ENCODE results near the gene KLF5.

KLF5 gene

GRCh38 chr13:73082895-73083294 is 24.1 kb downstream of the KLF5 start:
- Histone ChIP-seq H2BK12ac (ENCODE audit: low read length) (no peak overlapping the region), H4K8ac (ENCODE audit: low read depth, low read length) (no peak overlapping the region), H3K79me1 (ENCODE audit: low read length) (no peaks in the 10 kb centered on the region), H2AK5ac (ENCODE audit: low read length) (no peak overlapping the region), H2BK120ac (ENCODE audit: insufficient read depth, low read length, poor library complexity) (no peak overlapping the region), H3K9ac (ENCODE audit: low read length) (no peak overlapping the region), H3K4me1 (ENCODE audit: control insufficient read depth in 1 of 2, insufficient read depth in 2 of 2, low read length in 2 of 2) (no peaks in the 10 kb centered on the region), H3K27me3 (ENCODE audit: insufficient read depth, low read length) (no peaks in the 10 kb centered on the region), H2AFZ (ENCODE audit: insufficient read depth, low read length, poor library complexity) (no peak overlapping the region), H3K4ac (ENCODE audit: low read depth, low read length) (no peak overlapping the region), H3K9me3 (ENCODE audit: insufficient read depth, low read depth, low read length) (no peaks in the 10 kb centered on the region), H2BK5ac (ENCODE audit: low read depth, low read length, poor library complexity) (no peak overlapping the region), H3K18ac (ENCODE audit: low read length) (no peak overlapping the region), H4K91ac (ENCODE audit: low read depth, low read length) (no peak overlapping the region), H3K14ac (ENCODE audit: low read length) (no peak overlapping the region), H3K4me2 (ENCODE audit: low read length) (no peak overlapping the region), H3K79me2 (ENCODE audit: control insufficient read depth, insufficient read depth, low read length, poor library complexity) (no peaks in the 10 kb centered on the region), H3K27ac (ENCODE audit: low read depth, low read length) (no peak overlapping the region), H3K23ac (ENCODE audit: low read length) (no peak overlapping the region), H4K12ac (ENCODE audit: low read depth, low read length) (no peak overlapping the region), H3K4me3 (ENCODE audit: low read depth, low read length) (no peak overlapping the region), H3K36me3 (ENCODE audit: control insufficient read depth in 1 of 2, insufficient read depth in 2 of 2, low read length in 2 of 2) (peaks cover 0 to 3% of the 10 kb centered on the region in 2 experiments)
- WGBS (ENCODE audit: extremely low coverage, insufficient coverage, insufficient read length), result no CpG with 5 or more reads among the region's 4 CpGs
- no peak for DNase-seq

GRCh38 chr13:73088332-73088935 is 29.6 kb downstream of the KLF5 start:
- no peaks in the 10 kb centered on the region for H3K27me3 ChIP-seq (ENCODE audit: insufficient read depth, low read length)
- H3K4me1 ChIP-seq (ENCODE audit: control insufficient read depth in 1 of 2, insufficient read depth in 2 of 2, low read length in 2 of 2), result peaks cover 3 to 7% of the 10 kb centered on the region in 2 experiments
- H3K9me3 ChIP-seq (ENCODE audit: insufficient read depth, low read depth, low read length), result peaks cover 3% of the 10 kb centered on the region
- no peak overlapping the region for H2BK12ac ChIP-seq (ENCODE audit: low read length)
- H2BK5ac ChIP-seq (ENCODE audit: low read depth, low read length, poor library complexity), result peak overlapping the region; percentile 40
- H4K91ac ChIP-seq (ENCODE audit: low read depth, low read length), result no peak overlapping the region
- no peak overlapping the region for H3K27ac ChIP-seq (ENCODE audit: low read depth, low read length)
- H3K14ac ChIP-seq (ENCODE audit: low read length), result no peak overlapping the region
- no peak overlapping the region for H4K8ac ChIP-seq (ENCODE audit: low read depth, low read length)
- no peak overlapping the region for H3K4me3 ChIP-seq (ENCODE audit: low read depth, low read length)
- H3K79me2 ChIP-seq (ENCODE audit: control insufficient read depth, insufficient read depth, low read length, poor library complexity), result no peaks in the 10 kb centered on the region
- no peak overlapping the region for H4K12ac ChIP-seq (ENCODE audit: low read depth, low read length)
- no peak overlapping the region for H3K4ac ChIP-seq (ENCODE audit: low read depth, low read length)
- H3K79me1 ChIP-seq (ENCODE audit: low read length), result peaks cover 15% of the 10 kb centered on the region
- DNase-seq, result no peak
- peaks cover 2 to 7% of the 10 kb centered on the region in 2 experiments for H3K36me3 ChIP-seq (ENCODE audit: control insufficient read depth in 1 of 2, insufficient read depth in 2 of 2, low read length in 2 of 2)
- H3K18ac ChIP-seq (ENCODE audit: low read length), result no peak overlapping the region
- H3K4me2 ChIP-seq (ENCODE audit: low read length), result no peak overlapping the region
- H2AFZ ChIP-seq (ENCODE audit: insufficient read depth, low read length, poor library complexity), result no peak overlapping the region
- H2AK5ac ChIP-seq (ENCODE audit: low read length), result no peak overlapping the region
- WGBS (ENCODE audit: extremely low coverage, insufficient coverage, insufficient read length), result no CpG with 5 or more reads among the region's 4 CpGs
- no peak overlapping the region for H2BK120ac ChIP-seq (ENCODE audit: insufficient read depth, low read length, poor library complexity)
- H3K9ac ChIP-seq (ENCODE audit: low read length), result no peak overlapping the region
- H3K23ac ChIP-seq (ENCODE audit: low read length), result no peak overlapping the region

DNA sequence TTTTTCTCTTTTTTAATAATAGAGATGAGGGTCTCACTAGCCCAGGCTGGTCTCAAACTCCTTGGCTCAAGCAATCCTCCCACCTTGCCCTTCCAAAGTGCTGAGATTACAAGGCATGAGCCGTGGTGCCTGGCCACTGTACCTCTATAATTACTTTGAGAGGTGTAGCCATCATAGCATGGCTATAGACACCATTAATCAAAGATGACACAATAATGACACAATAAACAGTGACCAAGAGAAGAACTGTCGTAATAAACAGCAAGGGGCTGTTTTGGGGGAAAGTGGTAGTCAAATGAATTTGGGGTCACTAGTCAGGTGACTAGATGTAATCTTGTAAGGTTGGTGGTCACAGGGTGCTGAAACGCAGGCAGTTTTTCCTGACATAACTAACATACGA is 30.4 kb downstream of the KLF5 start:
- WGBS (ENCODE audit: extremely low coverage, insufficient coverage, insufficient read length), result no CpG with 5 or more reads among the region's 4 CpGs
- H3K27ac ChIP-seq (ENCODE audit: low read depth, low read length), result no peak overlapping the region
- no peak overlapping the region for H3K4ac ChIP-seq (ENCODE audit: low read depth, low read length)
- H3K4me2 ChIP-seq (ENCODE audit: low read length), result no peak overlapping the region
- no peaks in the 10 kb centered on the region for H3K79me2 ChIP-seq (ENCODE audit: control insufficient read depth, insufficient read depth, low read length, poor library complexity)
- H3K4me1 ChIP-seq (ENCODE audit: control insufficient read depth in 1 of 2, insufficient read depth in 2 of 2, low read length in 2 of 2), result peaks cover 3 to 7% of the 10 kb centered on the region in 2 experiments
- peak overlapping the region; percentile 47 for H4K91ac ChIP-seq (ENCODE audit: low read depth, low read length)
- no peak for DNase-seq
- H4K12ac ChIP-seq (ENCODE audit: low read depth, low read length), result no peak overlapping the region
- H3K27me3 ChIP-seq (ENCODE audit: insufficient read depth, low read length), result no peaks in the 10 kb centered on the region
- H3K36me3 ChIP-seq (ENCODE audit: control insufficient read depth in 1 of 2, insufficient read depth in 2 of 2, low read length in 2 of 2), result peaks cover 2 to 7% of the 10 kb centered on the region in 2 experiments
- H3K9ac ChIP-seq (ENCODE audit: low read length), result no peak overlapping the region
- H3K18ac ChIP-seq (ENCODE audit: low read length), result no peak overlapping the region
- H3K23ac ChIP-seq (ENCODE audit: low read length), result no peak overlapping the region
- peaks cover 3% of the 10 kb centered on the region for H3K9me3 ChIP-seq (ENCODE audit: insufficient read depth, low read depth, low read length)
- H2AK5ac ChIP-seq (ENCODE audit: low read length), result no peak overlapping the region
- H2BK12ac ChIP-seq (ENCODE audit: low read length), result peak overlapping the region; percentile 85
- H3K14ac ChIP-seq (ENCODE audit: low read length), result no peak overlapping the region
- no peak overlapping the region for H3K4me3 ChIP-seq (ENCODE audit: low read depth, low read length)
- H4K8ac ChIP-seq (ENCODE audit: low read depth, low read length), result no peak overlapping the region
- no peak overlapping the region for H2BK5ac ChIP-seq (ENCODE audit: low read depth, low read length, poor library complexity)
- peak overlapping the region; percentile 62 for H2BK120ac ChIP-seq (ENCODE audit: insufficient read depth, low read length, poor library complexity)
- no peak overlapping the region for H2AFZ ChIP-seq (ENCODE audit: insufficient read depth, low read length, poor library complexity)
- peaks cover 15% of the 10 kb centered on the region for H3K79me1 ChIP-seq (ENCODE audit: low read length)

DNA sequence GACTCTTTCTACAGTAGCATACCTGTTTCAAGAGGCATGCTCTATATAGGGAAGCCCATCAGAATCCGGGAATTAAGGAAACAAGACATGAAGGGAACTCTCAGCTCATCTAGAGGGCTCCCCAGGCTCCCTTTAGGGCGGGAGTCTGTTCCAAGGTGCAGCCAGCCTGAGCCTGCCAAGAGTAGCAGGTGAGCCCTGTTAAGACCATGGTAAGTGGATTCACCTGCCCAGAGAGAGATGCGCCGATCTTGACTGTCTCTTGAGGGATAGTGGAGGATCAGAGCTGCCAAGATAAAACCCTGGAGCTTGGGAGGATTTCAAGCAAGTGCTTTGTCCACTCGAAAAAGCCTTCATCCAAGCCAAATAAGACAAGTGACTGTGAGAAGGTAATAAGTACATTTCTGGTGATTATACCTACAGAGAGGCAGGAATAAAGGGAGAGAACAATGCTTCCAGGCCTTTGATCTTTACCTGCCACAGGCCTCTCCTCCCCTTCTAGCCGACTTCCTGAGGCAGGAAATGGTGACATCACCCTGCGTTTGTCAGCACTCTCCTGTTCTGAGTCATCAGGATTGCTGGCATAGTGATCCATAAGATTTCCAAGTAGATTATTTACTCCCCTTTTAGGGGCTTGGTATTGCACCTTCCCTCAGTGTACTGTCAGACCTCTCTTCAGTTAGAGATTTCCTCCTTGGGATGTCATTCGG is 31.5 kb downstream of the KLF5 start:
- peak overlapping the region; percentile 42 for H3K4ac ChIP-seq (ENCODE audit: low read depth, low read length)
- H3K4me1 ChIP-seq (ENCODE audit: control insufficient read depth in 1 of 2, insufficient read depth in 2 of 2, low read length in 2 of 2), result peaks cover 3 to 7% of the 10 kb centered on the region in 2 experiments
- peak overlapping the region; percentile 90 for H3K14ac ChIP-seq (ENCODE audit: low read length)
- H3K4me2 ChIP-seq (ENCODE audit: low read length), result peak overlapping the region; percentile 23
- no CpG with 5 or more reads among the region's 8 CpGs for WGBS (ENCODE audit: extremely low coverage, insufficient coverage, insufficient read length)
- H2AFZ ChIP-seq (ENCODE audit: insufficient read depth, low read length, poor library complexity), result no peak overlapping the region
- peaks cover 2 to 7% of the 10 kb centered on the region in 2 experiments for H3K36me3 ChIP-seq (ENCODE audit: control insufficient read depth in 1 of 2, insufficient read depth in 2 of 2, low read length in 2 of 2)
- peaks cover 16% of the 10 kb centered on the region for H3K79me1 ChIP-seq (ENCODE audit: low read length)
- H3K18ac ChIP-seq (ENCODE audit: low read length), result peak overlapping the region; percentile 57
- peak overlapping the region; percentile 81 for H2AK5ac ChIP-seq (ENCODE audit: low read length)
- peak; percentile 79 for DNase-seq
- no peak overlapping the region for H3K4me3 ChIP-seq (ENCODE audit: low read depth, low read length)
- H3K23ac ChIP-seq (ENCODE audit: low read length), result no peak overlapping the region
- peak overlapping the region; percentile 92 for H2BK120ac ChIP-seq (ENCODE audit: insufficient read depth, low read length, poor library complexity)
- H4K12ac ChIP-seq (ENCODE audit: low read depth, low read length), result no peak overlapping the region
- H2BK12ac ChIP-seq (ENCODE audit: low read length), result peak overlapping the region; percentile 98
- H3K79me2 ChIP-seq (ENCODE audit: control insufficient read depth, insufficient read depth, low read length, poor library complexity), result no peaks in the 10 kb centered on the region
- H4K91ac ChIP-seq (ENCODE audit: low read depth, low read length), result peak overlapping the region; percentile 91
- peak overlapping the region; percentile 79 for H4K8ac ChIP-seq (ENCODE audit: low read depth, low read length)
- H3K9ac ChIP-seq (ENCODE audit: low read length), result no peak overlapping the region
- H3K27me3 ChIP-seq (ENCODE audit: insufficient read depth, low read length), result no peaks in the 10 kb centered on the region
- peak overlapping the region; percentile 88 for H2BK5ac ChIP-seq (ENCODE audit: low read depth, low read length, poor library complexity)
- peaks cover 3% of the 10 kb centered on the region for H3K9me3 ChIP-seq (ENCODE audit: insufficient read depth, low read depth, low read length)
- H3K27ac ChIP-seq (ENCODE audit: low read depth, low read length), result peak overlapping the region; percentile 87
